ENCODE results near the gene VPS11. TPM values are rescaled to one million over a fixed set of nuclear protein-coding genes. Genes with fewer than 3 reads are reported as not detected.

Gene VPS11
- total RNA-seq, 1 donor from 2014 or later = 10.4 TPM

GRCh38 chr11:119113716-119114115 lies 46.1 kb downstream of the VPS11 start:
- DNase-seq (ENCODE audit: low spot score) = no peak

GRCh38 chr11:119114351-119114750 lies 46.7 kb downstream of the VPS11 start:
- Mint-ChIP-seq H3K9me3 (no peaks in the 10 kb centered on the region), H3K36me3 (peaks cover 8% of the 10 kb centered on the region), H3K4me1 (no peaks in the 10 kb centered on the region), H3K27me3 (ENCODE audit: insufficient read depth, low read depth) (no peaks in the 10 kb centered on the region), H3K27ac (no peak overlapping the region), H3K4me3 (no peak overlapping the region)
- Histone ChIP-seq H3K4me2 (no peak overlapping the region), H3K9ac (no peak overlapping the region), H3K36me3 (no peaks in the 10 kb centered on the region), H3K4me3 (no peak overlapping the region), H3K4me1 (no peaks in the 10 kb centered on the region), H3K9me3 (ENCODE audit: low read depth) (no peaks in the 10 kb centered on the region), H3K27ac (no peak overlapping the region), H3K27me3 (no peaks in the 10 kb centered on the region), H2AFZ (replicated peaks) (no peak overlapping the region), H4K20me1 (ENCODE audit: low read depth) (no peaks in the 10 kb centered on the region), H3F3A (ENCODE audit: low read depth) (peaks cover 10% of the 10 kb centered on the region), H3K79me2 (ENCODE audit: low read depth) (no peaks in the 10 kb centered on the region)
- TF ChIP-seq, protein P1, sequence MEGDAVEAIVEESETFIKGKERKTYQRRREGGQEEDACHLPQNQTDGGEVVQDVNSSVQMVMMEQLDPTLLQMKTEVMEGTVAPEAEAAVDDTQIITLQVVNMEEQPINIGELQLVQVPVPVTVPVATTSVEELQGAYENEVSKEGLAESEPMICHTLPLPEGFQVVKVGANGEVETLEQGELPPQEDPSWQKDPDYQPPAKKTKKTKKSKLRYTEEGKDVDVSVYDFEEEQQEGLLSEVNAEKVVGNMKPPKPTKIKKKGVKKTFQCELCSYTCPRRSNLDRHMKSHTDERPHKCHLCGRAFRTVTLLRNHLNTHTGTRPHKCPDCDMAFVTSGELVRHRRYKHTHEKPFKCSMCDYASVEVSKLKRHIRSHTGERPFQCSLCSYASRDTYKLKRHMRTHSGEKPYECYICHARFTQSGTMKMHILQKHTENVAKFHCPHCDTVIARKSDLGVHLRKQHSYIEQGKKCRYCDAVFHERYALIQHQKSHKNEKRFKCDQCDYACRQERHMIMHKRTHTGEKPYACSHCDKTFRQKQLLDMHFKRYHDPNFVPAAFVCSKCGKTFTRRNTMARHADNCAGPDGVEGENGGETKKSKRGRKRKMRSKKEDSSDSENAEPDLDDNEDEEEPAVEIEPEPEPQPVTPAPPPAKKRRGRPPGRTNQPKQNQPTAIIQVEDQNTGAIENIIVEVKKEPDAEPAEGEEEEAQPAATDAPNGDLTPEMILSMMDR (IDR thresholded peaks at IDR 0.05) = no peak
- TF ChIP-seq EZH2 (IDR thresholded peaks at IDR 0.05) (no peak), EZH2phosphoT487 (IDR thresholded peaks at IDR 0.05) (no peak)
- DNase-seq (ENCODE audit: low spot score) = no peak

More at GRCh38 chr11:119113716-119114115, 46.1 kb downstream of the VPS11 start:
- no peak overlapping the region for H3K4me3 Mint-ChIP-seq
- Histone ChIP-seq H3K4me1 (no peaks in the 10 kb centered on the region), H2AFZ (replicated peaks) (no peak overlapping the region), H3K79me2 (ENCODE audit: low read depth) (no peaks in the 10 kb centered on the region), H3F3A (ENCODE audit: low read depth) (peaks cover 8% of the 10 kb centered on the region), H3K27me3 (peaks cover 1% of the 10 kb centered on the region), H3K4me2 (no peak overlapping the region), H3K36me3 (no peaks in the 10 kb centered on the region), H4K20me1 (ENCODE audit: low read depth) (no peaks in the 10 kb centered on the region), H3K9ac (no peak overlapping the region), H3K4me3 (no peak overlapping the region), H3K27ac (no peak overlapping the region), H3K9me3 (ENCODE audit: low read depth) (no peaks in the 10 kb centered on the region)
- no peak overlapping the region for H3K27ac Mint-ChIP-seq
- TF ChIP-seq EZH2phosphoT487 (IDR thresholded peaks at IDR 0.05) = no peak
- TF ChIP-seq, protein P1 (IDR thresholded peaks at IDR 0.05) = no peak
- TF ChIP-seq EZH2 (IDR thresholded peaks at IDR 0.05) = no peak
- no peaks in the 10 kb centered on the region for H3K27me3 Mint-ChIP-seq (ENCODE audit: insufficient read depth, low read depth)
- peaks cover 8% of the 10 kb centered on the region for H3K36me3 Mint-ChIP-seq
- no peaks in the 10 kb centered on the region for H3K9me3 Mint-ChIP-seq
- H3K4me1 Mint-ChIP-seq = peaks cover 3% of the 10 kb centered on the region

GRCh38 chr11:119115484-119116234 lies 48.0 kb downstream of the VPS11 start:
- Histone ChIP-seq H3K79me2 (ENCODE audit: low read depth) (no peaks in the 10 kb centered on the region), H3K9me3 (ENCODE audit: low read depth) (no peaks in the 10 kb centered on the region), H3K27me3 (no peaks in the 10 kb centered on the region), H3K4me3 (no peak overlapping the region), H3F3A (ENCODE audit: low read depth) (peaks cover 14% of the 10 kb centered on the region), H3K4me1 (peaks cover 4% of the 10 kb centered on the region), H3K36me3 (no peaks in the 10 kb centered on the region), H4K20me1 (ENCODE audit: low read depth) (no peaks in the 10 kb centered on the region), H2AFZ (replicated peaks) (no peak overlapping the region), H3K9ac (no peak overlapping the region), H3K4me2 (no peak overlapping the region), H3K27ac (no peak overlapping the region)
- H3K4me3 Mint-ChIP-seq = no peak overlapping the region
- no peak for DNase-seq (ENCODE audit: low spot score)
- peaks cover under 1% of the 10 kb centered on the region for H3K27me3 Mint-ChIP-seq (ENCODE audit: insufficient read depth, low read depth)
- no peaks in the 10 kb centered on the region for H3K9me3 Mint-ChIP-seq
- peaks cover 5% of the 10 kb centered on the region for H3K36me3 Mint-ChIP-seq
- no peak overlapping the region for H3K27ac Mint-ChIP-seq
- TF ChIP-seq, protein P1 (IDR thresholded peaks at IDR 0.05) = no peak
- no peak for TF ChIP-seq EZH2phosphoT487 (IDR thresholded peaks at IDR 0.05)
- no peak for TF ChIP-seq EZH2 (IDR thresholded peaks at IDR 0.05)
- H3K4me1 Mint-ChIP-seq = peaks cover 6% of the 10 kb centered on the region

Data from neural progenitor cell (in vitro differentiated cells).